ENCODE data around the gene IL20.

DNA sequence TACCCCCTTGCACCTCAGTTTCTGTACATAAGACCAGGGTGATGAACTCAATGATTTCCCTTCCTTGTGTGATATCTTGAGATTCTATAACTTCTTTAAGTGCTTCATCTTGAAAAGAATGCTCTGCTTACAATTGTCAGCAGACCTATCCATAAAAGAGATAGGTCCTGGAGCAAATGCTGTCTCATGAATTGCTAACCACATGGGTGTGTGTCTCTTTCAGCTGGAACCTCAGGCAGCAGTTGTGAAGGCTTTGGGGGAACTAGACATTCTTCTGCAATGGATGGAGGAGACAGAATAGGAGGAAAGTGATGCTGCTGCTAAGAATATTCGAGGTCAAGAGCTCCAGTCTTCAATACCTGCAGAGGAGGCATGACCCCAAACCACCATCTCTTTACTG, 2.8 kb downstream of the IL20 start:
- TF ChIP-seq, protein P1, sequence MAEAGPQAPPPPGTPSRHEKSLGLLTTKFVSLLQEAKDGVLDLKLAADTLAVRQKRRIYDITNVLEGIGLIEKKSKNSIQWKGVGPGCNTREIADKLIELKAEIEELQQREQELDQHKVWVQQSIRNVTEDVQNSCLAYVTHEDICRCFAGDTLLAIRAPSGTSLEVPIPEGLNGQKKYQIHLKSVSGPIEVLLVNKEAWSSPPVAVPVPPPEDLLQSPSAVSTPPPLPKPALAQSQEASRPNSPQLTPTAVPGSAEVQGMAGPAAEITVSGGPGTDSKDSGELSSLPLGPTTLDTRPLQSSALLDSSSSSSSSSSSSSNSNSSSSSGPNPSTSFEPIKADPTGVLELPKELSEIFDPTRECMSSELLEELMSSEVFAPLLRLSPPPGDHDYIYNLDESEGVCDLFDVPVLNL (IDR thresholded peaks at IDR 0.05; ENCODE audit: low read depth, low read length) = no peak
- no peak for TF ChIP-seq CTCF (IDR thresholded peaks at IDR 0.05 in 2 of 3, conservative IDR thresholded peaks at IDR 0.05 in 1 of 3; ENCODE audit: control insufficient read depth in 2 of 3, extremely low read depth in 1 of 3, insufficient read depth in 1 of 3, low read depth in 3 of 3, low read length in 3 of 3)
- no peak for TF ChIP-seq TCF3 (IDR thresholded peaks at IDR 0.05; ENCODE audit: borderline replicate concordance, insufficient read depth, low read depth, low read length)
- TF ChIP-seq SIN3A (IDR thresholded peaks at IDR 0.05; ENCODE audit: low read depth, low read length) = no peak
- TF ChIP-seq GABPA (IDR thresholded peaks at IDR 0.05; ENCODE audit: low read depth) = no peak
- TF ChIP-seq ZNF217 (IDR thresholded peaks at IDR 0.05) = no peak
- no peak for TF ChIP-seq CEBPB (IDR thresholded peaks at IDR 0.05; ENCODE audit: borderline replicate concordance in 1 of 2, low read depth in 2 of 2, low read length in 2 of 2)
- TF ChIP-seq SPI1 (IDR thresholded peaks at IDR 0.05; ENCODE audit: borderline replicate concordance, insufficient read depth, low read depth, low read length) = no peak
- no peak for TF ChIP-seq BRCA1 (IDR thresholded peaks at IDR 0.05; ENCODE audit: low read depth, low read length)
- TF ChIP-seq ZBED1 (IDR thresholded peaks at IDR 0.05; ENCODE audit: borderline replicate concordance) = no peak
- TF ChIP-seq RAD21 (IDR thresholded peaks at IDR 0.05; ENCODE audit: insufficient read depth, low read depth, low read length) = no peak
- TF ChIP-seq, protein P2, sequence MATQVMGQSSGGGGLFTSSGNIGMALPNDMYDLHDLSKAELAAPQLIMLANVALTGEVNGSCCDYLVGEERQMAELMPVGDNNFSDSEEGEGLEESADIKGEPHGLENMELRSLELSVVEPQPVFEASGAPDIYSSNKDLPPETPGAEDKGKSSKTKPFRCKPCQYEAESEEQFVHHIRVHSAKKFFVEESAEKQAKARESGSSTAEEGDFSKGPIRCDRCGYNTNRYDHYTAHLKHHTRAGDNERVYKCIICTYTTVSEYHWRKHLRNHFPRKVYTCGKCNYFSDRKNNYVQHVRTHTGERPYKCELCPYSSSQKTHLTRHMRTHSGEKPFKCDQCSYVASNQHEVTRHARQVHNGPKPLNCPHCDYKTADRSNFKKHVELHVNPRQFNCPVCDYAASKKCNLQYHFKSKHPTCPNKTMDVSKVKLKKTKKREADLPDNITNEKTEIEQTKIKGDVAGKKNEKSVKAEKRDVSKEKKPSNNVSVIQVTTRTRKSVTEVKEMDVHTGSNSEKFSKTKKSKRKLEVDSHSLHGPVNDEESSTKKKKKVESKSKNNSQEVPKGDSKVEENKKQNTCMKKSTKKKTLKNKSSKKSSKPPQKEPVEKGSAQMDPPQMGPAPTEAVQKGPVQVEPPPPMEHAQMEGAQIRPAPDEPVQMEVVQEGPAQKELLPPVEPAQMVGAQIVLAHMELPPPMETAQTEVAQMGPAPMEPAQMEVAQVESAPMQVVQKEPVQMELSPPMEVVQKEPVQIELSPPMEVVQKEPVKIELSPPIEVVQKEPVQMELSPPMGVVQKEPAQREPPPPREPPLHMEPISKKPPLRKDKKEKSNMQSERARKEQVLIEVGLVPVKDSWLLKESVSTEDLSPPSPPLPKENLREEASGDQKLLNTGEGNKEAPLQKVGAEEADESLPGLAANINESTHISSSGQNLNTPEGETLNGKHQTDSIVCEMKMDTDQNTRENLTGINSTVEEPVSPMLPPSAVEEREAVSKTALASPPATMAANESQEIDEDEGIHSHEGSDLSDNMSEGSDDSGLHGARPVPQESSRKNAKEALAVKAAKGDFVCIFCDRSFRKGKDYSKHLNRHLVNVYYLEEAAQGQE (IDR thresholded peaks at IDR 0.05; ENCODE audit: low read depth, low read length) = no peak

Data from GM12878 (cell line).